ENCODE measurements around the gene WDR55.

- TF ChIP-seq CTCF (IDR thresholded peaks at IDR 0.05 in 4 of 5, conservative IDR thresholded peaks at IDR 0.05 in 1 of 5) (no peak), POLR2A (IDR thresholded peaks at IDR 0.05) (no peak)
These were observed 29.1 kb upstream of the WDR55 start for GRCh38 chr5:140635291-140636257.

Measured in gastrocnemius medialis (tissue), 4 donors.